NCI-H1048 (cell line): ENCODE data around the gene PRDX1.
"Not testable (repeated sequence)": the region's sequence is repeated elsewhere in the genome, so short reads cannot be mapped to it uniquely, and the experiment has no call there.

Experiments used
- DNase-seq: peaks from one replicate; lab custom pipeline; 2025; lab: John Stamatoyannopoulos, UW

Gene PRDX1

DNA sequence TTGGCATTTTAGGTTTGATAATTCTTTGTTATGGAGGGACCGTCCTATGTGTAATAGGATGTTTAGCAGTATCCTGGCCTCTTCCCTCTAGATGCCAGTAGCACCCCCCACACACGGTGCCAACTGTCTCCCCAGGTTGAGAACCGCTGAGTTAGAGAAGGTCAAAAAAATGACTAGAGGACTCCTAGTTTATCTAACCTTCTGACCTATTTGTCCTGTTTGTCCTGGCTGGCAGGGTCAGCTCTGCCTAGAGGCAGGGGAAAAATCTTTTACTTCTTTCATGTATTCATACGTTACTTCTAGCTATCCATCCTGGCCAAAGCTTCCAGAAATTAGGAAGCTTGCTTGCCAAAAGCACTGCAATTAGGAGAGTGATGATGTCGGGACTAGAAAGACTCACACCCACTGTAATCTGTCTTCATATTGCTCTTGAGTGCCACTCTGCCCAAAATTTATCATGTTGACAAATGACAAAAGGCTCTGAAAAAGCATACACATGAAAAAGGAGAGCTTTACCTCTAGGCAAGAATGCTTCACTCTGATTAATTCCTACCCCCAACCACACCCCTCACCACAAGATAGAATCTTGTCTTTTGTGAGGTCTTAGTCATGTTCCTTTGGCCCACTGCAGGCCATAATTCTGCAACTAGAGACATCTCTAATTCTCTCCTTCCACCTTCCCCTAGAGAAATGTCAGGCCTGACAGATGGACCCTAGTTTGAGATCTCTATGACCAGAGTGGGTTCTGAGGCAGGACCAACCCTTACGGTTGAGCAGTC lies 14.5 kb upstream of the PRDX1 start:
- no peak for DNase-seq

- DNase-seq: no peak
Measured at GRCh38 chr1:45531873-45532272, 10.2 kb upstream of the PRDX1 start.

- no peak for DNase-seq
Measured at GRCh38 chr1:45530632-45531135, 9.0 kb upstream of the PRDX1 start.

- no peak for DNase-seq
Measured at GRCh38 chr1:45526135-45526644, 4.5 kb upstream of the PRDX1 start.

GRCh38 chr1:45523975-45524374 lies 2.3 kb upstream of the PRDX1 start:
- not testable (repeated sequence) for DNase-seq

- DNase-seq: not testable (repeated sequence)
Measured at GRCh38 chr1:45523516-45523915, 1.8 kb upstream of the PRDX1 start.

DNA sequence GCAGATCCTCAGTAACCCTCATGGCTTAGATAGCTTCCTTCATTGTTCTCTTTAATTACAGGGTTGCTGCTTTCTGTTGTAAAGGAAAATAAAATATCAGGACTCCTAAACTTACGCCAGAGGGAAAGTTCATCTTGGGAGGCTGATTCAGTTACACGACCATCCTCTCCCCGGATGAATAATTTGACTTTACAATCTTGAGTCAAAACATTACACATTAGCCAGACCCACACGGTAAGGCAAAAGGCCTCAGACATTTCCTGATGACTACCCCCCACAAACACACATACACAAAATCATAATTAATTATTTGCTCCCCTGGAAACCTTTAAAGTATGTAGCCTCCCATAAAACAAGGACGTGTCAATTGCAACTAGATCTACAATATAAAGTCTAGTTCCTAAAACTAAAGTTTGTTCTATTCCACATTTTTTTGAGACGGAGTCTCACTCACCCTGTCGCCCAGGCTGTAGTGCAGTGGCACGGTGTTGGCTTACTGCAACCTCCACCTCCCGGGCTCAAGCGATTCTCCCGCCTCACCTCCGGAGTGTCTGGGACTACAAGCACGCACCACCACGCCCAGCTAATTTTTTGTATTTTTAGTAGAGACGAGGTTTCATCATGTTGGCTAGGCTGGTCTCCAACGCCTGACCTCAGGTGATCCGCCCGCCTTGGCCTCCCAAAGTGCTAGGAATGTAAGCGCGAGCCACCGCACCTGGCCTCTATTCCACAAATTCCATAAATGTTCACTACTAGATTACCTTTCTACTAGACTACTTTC lies 830 bp upstream of the PRDX1 start:
- no peak for DNase-seq

- DNase-seq: not testable (repeated sequence)
Measured at GRCh38 chr1:45519774-45520173, 1.9 kb downstream of the PRDX1 start.

DNA sequence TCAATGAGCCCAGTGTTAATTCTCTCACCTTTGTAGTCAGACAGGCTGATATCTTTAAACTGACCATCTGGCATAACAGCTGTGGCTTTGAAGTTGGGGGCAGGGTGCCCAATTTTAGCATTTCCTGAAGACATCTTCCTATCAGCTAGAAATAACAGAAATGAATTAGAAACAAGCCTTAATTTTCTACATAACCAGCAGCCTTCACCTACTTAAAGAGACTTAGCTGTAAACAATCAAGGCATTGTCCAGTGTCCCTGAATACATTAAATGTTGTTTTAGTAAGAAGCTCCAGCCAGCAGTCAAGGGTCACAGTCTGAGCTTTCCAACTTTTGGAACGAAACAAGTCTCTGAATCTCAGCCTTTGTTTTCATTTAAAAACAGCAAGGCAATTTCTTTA lies 2.8 kb downstream of the PRDX1 start:
- no peak for DNase-seq

- DNase-seq: not testable (repeated sequence)
Measured at GRCh38 chr1:45518366-45518765, 3.3 kb downstream of the PRDX1 start.

GRCh38 chr1:45516465-45516864 lies 5.2 kb downstream of the PRDX1 start:
- no peak for DNase-seq

DNA sequence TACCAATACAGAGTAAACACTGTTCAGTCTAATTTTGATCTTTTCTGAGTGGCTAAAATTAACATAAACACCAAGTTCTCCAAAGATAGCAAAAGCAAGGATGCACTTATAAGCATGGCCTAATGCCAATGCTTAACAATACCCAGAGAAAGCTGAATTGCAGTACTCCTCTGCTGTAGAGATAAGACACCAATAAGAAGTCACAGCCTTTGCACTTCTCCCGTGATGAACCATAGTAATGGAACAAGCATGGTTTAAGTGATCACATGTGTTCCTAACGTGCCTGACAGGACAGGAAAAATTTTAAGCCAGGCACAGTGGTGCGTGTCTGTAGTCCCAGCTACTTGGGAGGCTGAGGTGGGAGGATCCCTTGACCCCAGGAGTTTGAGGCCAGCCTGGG lies 5.6 kb downstream of the PRDX1 start:
- DNase-seq: no peak

GRCh38 chr1:45513532-45514260 lies 8.0 kb downstream of the PRDX1 start:
- DNase-seq: not testable (repeated sequence)

DNA sequence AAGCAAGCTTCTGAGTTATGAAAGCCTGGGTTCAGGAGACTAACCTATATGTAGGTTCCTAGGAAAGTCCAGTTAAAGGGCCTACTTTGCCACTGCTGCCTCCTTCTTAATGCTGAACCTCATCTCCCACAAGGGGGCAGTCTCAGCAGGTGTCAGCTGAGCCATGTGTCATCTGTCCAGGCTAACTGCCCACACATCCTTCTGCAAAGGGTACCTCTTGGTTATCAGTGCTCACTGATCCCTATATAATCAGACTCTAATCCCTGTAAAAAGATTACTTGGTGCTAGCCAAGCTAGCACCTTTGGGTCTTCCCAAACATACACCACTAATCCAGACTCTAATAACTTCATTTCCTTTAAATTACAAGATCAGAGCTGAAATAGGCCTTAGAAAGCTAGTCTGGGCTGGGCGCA lies 9.0 kb downstream of the PRDX1 start:
- peak; percentile 44 for DNase-seq

DNA sequence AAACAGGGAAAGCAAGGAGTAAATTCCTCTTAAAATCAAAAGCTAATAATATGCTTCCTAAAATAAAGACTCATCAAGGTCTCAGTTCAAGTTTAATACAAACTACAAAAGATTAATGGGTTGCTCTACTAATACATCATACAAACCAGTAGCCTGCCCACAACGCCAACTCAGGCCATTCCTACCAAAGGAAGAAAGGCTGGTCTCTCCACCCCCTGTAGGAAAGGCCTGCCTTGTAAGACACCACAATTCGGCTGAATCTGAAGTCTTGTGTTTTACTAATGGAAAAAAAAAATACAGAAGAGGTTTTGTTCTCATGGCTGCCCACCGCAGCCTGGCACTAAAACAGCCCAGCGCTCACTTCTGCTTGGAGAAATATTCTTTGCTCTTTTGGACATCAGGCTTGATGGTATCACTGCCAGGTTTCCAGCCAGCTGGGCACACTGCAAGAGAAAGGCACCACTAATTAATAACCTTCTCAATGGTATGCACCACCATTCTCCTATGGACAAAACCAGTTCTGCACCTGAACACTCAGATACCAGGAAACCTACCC lies 10.6 kb downstream of the PRDX1 start:
- DNase-seq: no peak

- no peak for DNase-seq
Measured at GRCh38 chr1:45510036-45510971, 11.4 kb downstream of the PRDX1 start.

DNA sequence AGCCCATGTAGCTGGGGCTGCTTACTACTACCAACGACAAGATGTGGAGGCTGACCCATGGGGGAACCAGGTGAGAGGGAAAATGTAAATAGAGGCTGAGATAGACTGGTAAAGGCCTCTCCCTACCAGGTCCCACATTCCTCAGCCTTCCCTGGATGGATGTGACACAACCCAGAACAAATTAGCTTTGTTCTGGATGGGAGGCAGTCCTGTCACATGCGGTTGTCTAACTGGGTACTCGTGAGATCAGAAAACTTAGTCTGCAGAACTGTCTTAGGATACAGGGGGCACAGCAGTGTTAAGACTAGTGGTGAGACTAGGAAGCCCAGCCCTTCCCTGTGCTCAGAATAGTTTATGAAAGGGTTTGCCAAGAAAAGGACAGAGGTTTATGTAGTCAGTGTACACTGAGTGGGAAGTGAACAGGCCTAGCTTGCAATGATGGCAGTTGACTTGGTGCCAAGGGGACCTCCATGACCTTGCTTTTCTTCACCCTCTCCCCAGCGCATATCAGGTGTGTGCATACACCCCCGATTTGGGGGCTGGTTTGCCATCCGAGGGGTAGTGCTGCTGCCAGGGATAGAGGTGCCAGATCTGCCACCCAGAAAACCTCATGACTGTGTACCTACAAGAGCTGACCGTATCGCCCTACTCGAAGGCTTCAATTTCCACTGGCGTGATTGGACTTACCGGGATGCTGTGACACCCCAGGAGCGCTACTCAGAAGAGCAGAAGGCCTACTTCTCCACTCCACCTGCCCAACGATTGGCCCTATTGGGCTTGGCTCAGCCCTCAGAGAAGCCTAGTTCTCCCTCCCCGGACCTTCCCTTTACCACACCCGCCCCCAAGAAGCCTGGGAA lies 13.2 kb downstream of the PRDX1 start:
- DNase-seq: no peak

DNA sequence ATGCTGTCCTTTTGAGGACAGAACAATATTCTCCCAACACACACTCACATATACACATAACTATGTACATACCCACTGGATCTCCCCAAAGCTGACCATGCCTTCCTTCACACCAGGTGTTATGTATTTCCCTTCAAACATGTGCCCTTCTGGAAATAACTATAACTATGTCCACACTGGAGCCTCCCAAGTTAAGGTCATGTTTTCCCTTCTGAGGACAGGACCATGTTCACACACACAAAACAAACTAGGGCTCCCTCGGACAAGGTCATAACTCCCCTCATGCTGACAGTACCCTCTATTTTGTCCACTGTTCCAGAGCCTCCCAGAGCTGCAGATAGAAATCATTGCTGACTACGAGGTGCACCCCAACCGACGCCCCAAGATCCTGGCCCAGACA lies 13.8 kb downstream of the PRDX1 start:
- no peak for DNase-seq

- no peak for DNase-seq
Measured at GRCh38 chr1:45507195-45507594, 14.5 kb downstream of the PRDX1 start.
